H1 (cell line): Measurements from ENCODE around the gene LEUTX. TPM values are rescaled to one million over a fixed set of nuclear protein-coding genes. Genes with fewer than 3 reads are reported as not detected.

Experiments
- CTCF ChIA-PET: fragments of 300-600 bp; sonication (Branson Sonifier 250); formaldehyde crosslinking; loops from one replicate; lab custom pipeline; 2021; ENCODE audit not compliant: partially characterized antibody; lab: Charles Lee
- POLR2A ChIA-PET: fragments of 300-600 bp; sonication (Branson Sonifier 250); formaldehyde crosslinking; loops from one replicate; lab custom pipeline; 2021; ENCODE audit warnings: inconsistent platforms; ENCODE audit not compliant: partially characterized antibody; lab: Charles Lee
- DNase-seq, 2 experiments: peaks; one replicate each; pipeline versions ENCODE4 v3.0.0 to v3.0.0-alpha.2; 2010 to 2022; ENCODE audit warnings: low spot score in 2 of 2, low read depth in 1 of 2, mixed read lengths in 1 of 2
- FAIRE-seq: peaks from 2 replicates; lab custom pipeline; 2011; peaks lifted over from hg19 to GRCh38; lab: Jason Lieb, UNC
- H2AFZ ChIP-seq: 2 replicates; pipeline ENCODE4 v1.8.1; 2012; ENCODE audit warnings: low read length, inconsistent platforms
- H2AK5ac ChIP-seq: 2 replicates; pipeline ENCODE4 v1.6.1; 2013; ENCODE audit warnings: low read depth, low read length
- H2BK120ac ChIP-seq: replicated peaks from 2 replicates; pipeline ENCODE3; 2013; ENCODE audit warnings: low read depth, low read length, inconsistent platforms
- H2BK12ac ChIP-seq: 2 replicates; pipeline ENCODE4 v1.6.1; 2013; ENCODE audit warnings: low read depth, low read length
- H2BK15ac ChIP-seq: 2 replicates; pipeline ENCODE4 v1.6.1; 2013; ENCODE audit warnings: low read length
- H2BK20ac ChIP-seq: 2 replicates; pipeline ENCODE4 v1.6.1; 2013; ENCODE audit warnings: low read length
- H2BK5ac ChIP-seq: 2 replicates; pipeline ENCODE4 v1.6.1; 2013; ENCODE audit warnings: low read depth, low read length
- H3K14ac ChIP-seq: 2 replicates; pipeline ENCODE4 v1.6.1; 2013; ENCODE audit warnings: inconsistent platforms; ENCODE audit not compliant: insufficient read length
- H3K18ac ChIP-seq: 2 replicates; pipeline ENCODE4 v1.6.1; 2013; ENCODE audit warnings: low read length; ENCODE audit errors: extremely low read depth
- H3K23ac ChIP-seq: 2 replicates; pipeline ENCODE4 v1.6.1; 2013; ENCODE audit warnings: inconsistent platforms; ENCODE audit not compliant: insufficient read length
- H3K23me2 ChIP-seq: 2 replicates; pipeline ENCODE4 v1.6.1; 2013; ENCODE audit warnings: low read depth, low read length
- H3K27ac ChIP-seq: 2 replicates; pipeline ENCODE4 v1.6.1; 2011; ENCODE audit warnings: low read depth, low read length, inconsistent platforms
- H3K27me3 ChIP-seq, 4 experiments: replicated peaks in 1 of 4; 1 replicate in 1 of 4; 2 replicates in 3 of 4; pipeline versions ENCODE4 v1.6.1 to v1.8.1; 2011 to 2013; ENCODE audit warnings: low read length in 3 of 4, mild to moderate bottlenecking in 3 of 4, inconsistent platforms in 2 of 4, mixed read lengths in 2 of 4, moderate library complexity in 1 of 4; ENCODE audit not compliant: control insufficient read depth in 3 of 4, insufficient read depth in 3 of 4; ENCODE audit errors: extremely low read depth in 1 of 4
- H3K36me3 ChIP-seq, 4 experiments: 2 replicates each; pipeline versions ENCODE4 v1.6.1 to v1.8.1; 2011 to 2013; ENCODE audit warnings: mild to moderate bottlenecking in 4 of 4, low read length in 3 of 4, moderate library complexity in 2 of 4, control low read depth in 1 of 4, inconsistent platforms in 1 of 4; ENCODE audit not compliant: insufficient read depth in 4 of 4, control insufficient read depth in 2 of 4
- H3K4ac ChIP-seq: replicated peaks from 2 replicates; pipeline ENCODE3; 2013; ENCODE audit warnings: low read length, low read depth, mixed read lengths, inconsistent platforms; ENCODE audit not compliant: insufficient read length
- H3K4me1 ChIP-seq, 4 experiments: replicated peaks in 1 of 4; 1 replicate in 1 of 4; 2 replicates in 3 of 4; pipeline versions ENCODE4 v1.6.1 to v1.8.1; 2011 to 2013; ENCODE audit warnings: low read length in 3 of 4, inconsistent platforms in 2 of 4, mixed read lengths in 1 of 4; ENCODE audit not compliant: insufficient read depth in 4 of 4, control insufficient read depth in 3 of 4
- H3K4me2 ChIP-seq, 2 experiments: 2 replicates each; pipeline versions ENCODE4 v1.6.1 to v1.8.1; 2011 to 2013; ENCODE audit warnings: low read depth in 2 of 2, low read length in 2 of 2, control low read depth in 1 of 2, inconsistent platforms in 1 of 2, mild to moderate bottlenecking in 1 of 2; ENCODE audit not compliant: insufficient read depth in 1 of 2
- H3K4me3 ChIP-seq, 4 experiments: fragments of 200-600, 300-600 bp in 1 of 4; sonication (generic), shearing (Covaris generic), sonication (Bioruptor Twin) in 1 of 4; 2 replicates each; pipeline versions ENCODE4 v1.5.1 to v1.8.1; 2011 to 2016; ENCODE audit warnings: low read length in 4 of 4, low read depth in 3 of 4, control low read depth in 2 of 4, inconsistent platforms in 2 of 4, mild to moderate bottlenecking in 2 of 4, mixed read lengths in 1 of 4, moderate library complexity in 1 of 4; ENCODE audit not compliant: insufficient read depth in 2 of 4; ENCODE audit errors: extremely low read depth in 1 of 4
- H3K56ac ChIP-seq: replicated peaks from 2 replicates; pipeline ENCODE3; 2013; ENCODE audit warnings: low read depth, mild to moderate bottlenecking, mixed read lengths, low read length, inconsistent platforms; ENCODE audit not compliant: insufficient read length
- H3K79me1 ChIP-seq: 2 replicates; pipeline ENCODE4 v1.6.1; 2013; ENCODE audit warnings: low read depth, low read length, control low read depth
- H3K79me2 ChIP-seq, 2 experiments: 2 replicates each; pipeline versions ENCODE4 v1.6.1 to v1.8.1; 2012 to 2013; ENCODE audit warnings: low read length in 2 of 2, mild to moderate bottlenecking in 2 of 2, inconsistent platforms in 1 of 2; ENCODE audit not compliant: insufficient read depth in 2 of 2, control insufficient read depth in 1 of 2
- H3K9ac ChIP-seq, 4 experiments: replicated peaks in 1 of 4; 1 replicate in 1 of 4; 2 replicates in 3 of 4; pipeline versions ENCODE4 v1.6.1 to v1.8.1; 2011 to 2013; ENCODE audit warnings: low read depth in 3 of 4, low read length in 3 of 4, control low read depth in 2 of 4, mild to moderate bottlenecking in 2 of 4, moderate library complexity in 2 of 4, inconsistent platforms in 1 of 4; ENCODE audit errors: extremely low read depth in 1 of 4
- H3K9me3 ChIP-seq, 2 experiments: 2 replicates each; pipeline versions ENCODE4 v1.6.1 to v1.8.1; 2012 to 2013; ENCODE audit warnings: mild to moderate bottlenecking in 2 of 2, moderate library complexity in 2 of 2, control low read depth in 1 of 2, inconsistent platforms in 1 of 2, low read depth in 1 of 2, low read length in 1 of 2, mixed read lengths in 1 of 2; ENCODE audit not compliant: insufficient read depth in 2 of 2
- H4K20me1 ChIP-seq, 2 experiments: replicated peaks in 1 of 2; 2 replicates each; pipeline versions ENCODE3 to v1.8.1; 2011 to 2013; ENCODE audit warnings: inconsistent platforms in 2 of 2, low read length in 2 of 2, mild to moderate bottlenecking in 1 of 2; ENCODE audit not compliant: insufficient read depth in 2 of 2, control insufficient read depth in 1 of 2
- H4K5ac ChIP-seq: 2 replicates; pipeline ENCODE4 v1.6.1; 2013; ENCODE audit warnings: low read length, low read depth, mixed read lengths, inconsistent platforms; ENCODE audit not compliant: insufficient read length
- H4K8ac ChIP-seq: 2 replicates; pipeline ENCODE4 v1.8.0; 2013; ENCODE audit warnings: mild to moderate bottlenecking, moderate library complexity, low read length, inconsistent platforms; ENCODE audit not compliant: insufficient read depth; ENCODE audit errors: extremely low read depth
- H4K91ac ChIP-seq: replicated peaks from 2 replicates; pipeline ENCODE3; 2013; ENCODE audit warnings: low read length, mixed read lengths, inconsistent platforms; ENCODE audit not compliant: insufficient read length
- BRCA1 ChIP-seq: IDR thresholded peaks from 2 replicates; pipeline ENCODE4 v1.6.1; 2012; ENCODE audit warnings: low read depth, low read length, improper control_type of control experiment
- CHD2 ChIP-seq: IDR thresholded peaks from 2 replicates; pipeline ENCODE4 v1.6.1; 2012; ENCODE audit warnings: low read length, improper control_type of control experiment
- CTCF ChIP-seq, 3 experiments: IDR thresholded peaks; 1 replicate in 2 of 3; 2 replicates in 1 of 3; pipeline versions ENCODE4 v1.5.1 to v1.6.1; 2011; ENCODE audit warnings: low read length in 3 of 3, mild to moderate bottlenecking in 3 of 3, inconsistent platforms in 2 of 3, low read depth in 1 of 3, moderate library complexity in 1 of 3; ENCODE audit not compliant: insufficient read depth in 1 of 3; ENCODE audit errors: control extremely low read depth in 1 of 3
- EP300 ChIP-seq, 2 experiments: IDR thresholded peaks; 1 replicate in 1 of 2; 2 replicates in 1 of 2; pipeline ENCODE4 v1.6.1; 2011 to 2012; ENCODE audit warnings: low read depth in 2 of 2, low read length in 2 of 2, mild to moderate bottlenecking in 2 of 2, borderline replicate concordance in 1 of 2, inconsistent platforms in 1 of 2, moderate library complexity in 1 of 2
- HDAC2 ChIP-seq, 2 experiments: fragments of 300-600 bp in 1 of 2; sonication (generic) in 1 of 2; IDR thresholded peaks; 2 replicates each; pipeline ENCODE4 v1.6.1; 2011 to 2012; ENCODE audit warnings: low read depth in 2 of 2, low read length in 2 of 2, mild to moderate bottlenecking in 2 of 2, moderate library complexity in 2 of 2, borderline replicate concordance in 1 of 2, inconsistent platforms in 1 of 2
- JUND ChIP-seq: IDR thresholded peaks from 2 replicates; pipeline ENCODE4 v1.6.1; 2011; ENCODE audit warnings: mild to moderate bottlenecking, improper control_type of control experiment, low read length
- NRF1 ChIP-seq: IDR thresholded peaks from 2 replicates; pipeline ENCODE4 v1.6.1; 2011; ENCODE audit warnings: mild to moderate bottlenecking, low read depth, low read length, improper control_type of control experiment
- POLR2AphosphoS5 ChIP-seq: IDR thresholded peaks from 2 replicates; pipeline ENCODE4 v1.6.1; 2011; ENCODE audit warnings: low read depth, low read length
- RXRA ChIP-seq: IDR thresholded peaks from 2 replicates; pipeline ENCODE4 v1.6.1; 2011; ENCODE audit warnings: low read depth, mild to moderate bottlenecking, low read length, moderate library complexity; ENCODE audit not compliant: insufficient read depth
- SAP30 ChIP-seq: fragments of 300-600 bp; sonication (generic); IDR thresholded peaks from 2 replicates; pipeline ENCODE4 v1.7.1; 2012; ENCODE audit warnings: low read length, moderate library complexity, mild to moderate bottlenecking, inconsistent platforms; ENCODE audit not compliant: insufficient read depth, insufficient replicate concordance
- SIX5 ChIP-seq: IDR thresholded peaks from 2 replicates; pipeline ENCODE4 v1.6.1; 2011; ENCODE audit warnings: mild to moderate bottlenecking, low read depth, low read length
- SUZ12 ChIP-seq: fragments of 200-600 bp; sonication (generic); IDR thresholded peaks from 2 replicates; pipeline ENCODE4 v1.6.1; 2012; ENCODE audit warnings: mild to moderate bottlenecking, inconsistent platforms, low read length, moderate library complexity, mixed read lengths
- WGBS, 2 experiments: shearing (Covaris generic) in 1 of 2; methylation state at CpG; one replicate each; pipeline versions ENCODE4 v1.1.6 to v1.1.7; 2013 to 2015; ENCODE audit warnings: low lambda C conversion rate in 2 of 2, mixed read lengths in 2 of 2, inconsistent platforms in 1 of 2, low coverage in 1 of 2, missing lambda C conversion rate in 1 of 2; ENCODE audit not compliant: insufficient replicate concordance in 2 of 2, insufficient coverage in 1 of 2, insufficient read length in 1 of 2; ENCODE audit errors: extremely low coverage in 1 of 2, missing lambda C conversion rate in 1 of 2; 5-methylcytosine and 5-hydroxymethylcytosine counted together
- polyA plus RNA-seq, 7 experiments: library from polyadenylated mRNA; depleted of rRNA in 3 of 7; stranded (reverse) in 5 of 7; unstranded in 2 of 7; fragments of >200 nt in 5 of 7; fragments of 200-250 nt in 2 of 7; gene quantifications; 1 replicate in 5 of 7; 2 replicates in 1 of 7; 4 replicates in 1 of 7; pipeline versions ENCODE4 v1.2.1 to v1.2.3, GENCODE V29; 2011 to 2013; ENCODE audit warnings: missing spikeins in 2 of 7, mixed read lengths in 2 of 7
- total RNA-seq: library from RNA; stranded (reverse); fragmentation: NEBNext Ultra II Directional; extraction: Animal tissue kit (Norgen Biotek cat#: 25700); gene quantifications from 2 replicates; pipeline ENCODE4 v1.2.1, GENCODE V29; 2021

The LEUTX gene
- total and polyA plus RNA-seq, 2 of the 8 experiments (the other 6 are each of a cell fraction or from before 2014, with no cell fraction given), result not detected

DNA sequence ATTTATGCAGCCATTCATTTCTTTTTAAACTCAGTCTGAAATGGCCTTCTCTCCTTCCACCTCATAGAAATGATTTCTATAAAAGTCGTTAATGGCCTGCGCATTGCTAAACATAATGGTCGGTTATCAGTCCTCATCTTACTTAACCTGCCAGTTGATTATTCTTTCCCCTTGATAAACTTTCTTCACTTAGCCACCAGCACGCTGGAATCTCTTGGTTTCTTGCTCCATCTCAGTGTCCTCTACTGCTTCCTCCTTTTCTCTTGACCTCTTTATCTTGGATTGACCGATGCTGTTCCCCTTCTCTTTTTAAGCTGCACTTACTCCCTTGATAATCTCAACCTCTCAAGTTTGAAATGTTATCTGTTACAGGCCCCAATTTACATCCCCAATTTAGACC is 28.7 kb upstream of the LEUTX start:
- Histone ChIP-seq H4K8ac (no peak overlapping the region), H3K23ac (no peak overlapping the region), H2BK20ac (no peak overlapping the region), H3K23me2 (no peaks in the 10 kb centered on the region), H2BK120ac (no peak overlapping the region), H2BK12ac (no peak overlapping the region), H2BK15ac (no peak overlapping the region), H3K9ac (no peak overlapping the region), H3K18ac (no peak overlapping the region), H3K9me3 (no peaks in the 10 kb centered on the region), H3K27me3 (no peaks in the 10 kb centered on the region), H4K91ac (no peak overlapping the region), H4K20me1 (no peaks in the 10 kb centered on the region), H3K4ac (no peak overlapping the region), H3K4me1 (no peaks in the 10 kb centered on the region), H3K36me3 (no peaks in the 10 kb centered on the region), H3K56ac (no peak overlapping the region), H3K14ac (no peak overlapping the region), H4K5ac (no peak overlapping the region), H3K79me2 (no peaks in the 10 kb centered on the region), H2BK5ac (no peak overlapping the region), H3K4me2 (no peak overlapping the region), H3K4me3 (no peak overlapping the region), H2AK5ac (no peak overlapping the region), H3K27ac (no peak overlapping the region), H2AFZ (no peak overlapping the region), H3K79me1 (no peaks in the 10 kb centered on the region)
- POLR2A ChIA-PET, result no interaction called here
- DNase-seq (no peak), FAIRE-seq (no peak)
- 82% methylated on average over 5 of the region's 5 CpGs; no CpG with 5 or more reads in 1 of the 2 experiments for WGBS, 2 experiments
- CTCF ChIA-PET, result no interaction called here
- TF ChIP-seq EP300 (IDR thresholded peaks at IDR 0.05; ENCODE audit: borderline replicate concordance in 1 of 2, low read depth in 2 of 2, low read length in 2 of 2), result no peak
- TF ChIP-seq SUZ12, result no peak
- no peak for TF ChIP-seq BRCA1
- no peak for TF ChIP-seq POLR2AphosphoS5
- no peak for TF ChIP-seq SIX5
- TF ChIP-seq RXRA, result no peak
- no peak for TF ChIP-seq CTCF (IDR thresholded peaks at IDR 0.05; ENCODE audit: control extremely low read depth in 1 of 3, insufficient read depth in 1 of 3, low read depth in 1 of 3, low read length in 3 of 3)
- TF ChIP-seq JUND, result no peak
- no peak for TF ChIP-seq HDAC2 (IDR thresholded peaks at IDR 0.05; ENCODE audit: borderline replicate concordance in 1 of 2, low read depth in 2 of 2, low read length in 2 of 2)
- TF ChIP-seq NRF1, result no peak
- no peak for TF ChIP-seq CHD2
- no peak for TF ChIP-seq SAP30
